Measurements from ENCODE around the gene TNFAIP8L3.

The TNFAIP8L3 gene

DNA sequence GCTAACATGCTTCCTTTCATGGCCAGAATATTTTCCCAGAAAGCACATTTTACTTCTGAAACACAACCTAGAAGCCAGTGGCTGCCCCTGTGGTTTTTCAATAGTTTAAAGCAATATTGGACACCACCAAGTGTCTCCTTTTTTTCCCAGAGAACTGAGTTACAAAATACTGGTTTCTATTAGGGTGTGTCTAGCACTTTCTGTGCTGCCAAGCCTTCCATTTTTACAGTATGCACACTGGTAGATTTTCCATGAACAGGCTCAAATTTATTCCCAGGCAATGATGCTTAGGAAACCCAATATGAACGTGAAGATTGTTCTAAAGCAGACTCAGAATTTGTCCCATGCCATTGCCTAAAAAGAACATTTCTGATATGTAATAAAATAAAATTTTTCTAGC, 7.2 kb downstream of the TNFAIP8L3 start:
- no peak for TF ChIP-seq EZH2phosphoT487 (conservative IDR thresholded peaks at IDR 0.05; ENCODE audit: low read length)
- TF ChIP-seq, protein P1, sequence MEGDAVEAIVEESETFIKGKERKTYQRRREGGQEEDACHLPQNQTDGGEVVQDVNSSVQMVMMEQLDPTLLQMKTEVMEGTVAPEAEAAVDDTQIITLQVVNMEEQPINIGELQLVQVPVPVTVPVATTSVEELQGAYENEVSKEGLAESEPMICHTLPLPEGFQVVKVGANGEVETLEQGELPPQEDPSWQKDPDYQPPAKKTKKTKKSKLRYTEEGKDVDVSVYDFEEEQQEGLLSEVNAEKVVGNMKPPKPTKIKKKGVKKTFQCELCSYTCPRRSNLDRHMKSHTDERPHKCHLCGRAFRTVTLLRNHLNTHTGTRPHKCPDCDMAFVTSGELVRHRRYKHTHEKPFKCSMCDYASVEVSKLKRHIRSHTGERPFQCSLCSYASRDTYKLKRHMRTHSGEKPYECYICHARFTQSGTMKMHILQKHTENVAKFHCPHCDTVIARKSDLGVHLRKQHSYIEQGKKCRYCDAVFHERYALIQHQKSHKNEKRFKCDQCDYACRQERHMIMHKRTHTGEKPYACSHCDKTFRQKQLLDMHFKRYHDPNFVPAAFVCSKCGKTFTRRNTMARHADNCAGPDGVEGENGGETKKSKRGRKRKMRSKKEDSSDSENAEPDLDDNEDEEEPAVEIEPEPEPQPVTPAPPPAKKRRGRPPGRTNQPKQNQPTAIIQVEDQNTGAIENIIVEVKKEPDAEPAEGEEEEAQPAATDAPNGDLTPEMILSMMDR (IDR thresholded peaks at IDR 0.05; ENCODE audit: insufficient read depth, low read length, poor library complexity, severe bottlenecking): no peak
- Histone ChIP-seq H3K27ac (ENCODE audit: low read depth, low read length) (no peak overlapping the region), H3K9ac (ENCODE audit: low read length) (no peak overlapping the region), H3K9me2 (replicated peaks; ENCODE audit: insufficient read depth, low read length) (no peaks in the 10 kb centered on the region), H3K36me3 (ENCODE audit: low read length) (no peaks in the 10 kb centered on the region), H3K4me2 (ENCODE audit: low read depth, low read length, poor library complexity, severe bottlenecking) (no peak overlapping the region), H3K4me3 (ENCODE audit: insufficient read depth, low read length, poor library complexity, severe bottlenecking) (no peak overlapping the region), H3K79me2 (ENCODE audit: insufficient read depth, low read length) (no peaks in the 10 kb centered on the region), H4K20me1 (ENCODE audit: low read depth, low read length) (no peaks in the 10 kb centered on the region), H2AFZ (ENCODE audit: low read depth, low read length, severe bottlenecking) (no peak overlapping the region), H3F3A (ENCODE audit: insufficient read depth) (no peaks in the 10 kb centered on the region), H3K27me3 (ENCODE audit: low read length) (no peaks in the 10 kb centered on the region), H3K9me3 (ENCODE audit: insufficient read depth, low read length) (no peaks in the 10 kb centered on the region)

GRCh38 chr15:51086409-51086808, 8.3 kb downstream of the TNFAIP8L3 start:
- TF ChIP-seq EZH2phosphoT487 (conservative IDR thresholded peaks at IDR 0.05; ENCODE audit: low read length): no peak
- TF ChIP-seq, protein P1 (IDR thresholded peaks at IDR 0.05; ENCODE audit: insufficient read depth, low read length, poor library complexity, severe bottlenecking): no peak
- H3F3A ChIP-seq (ENCODE audit: insufficient read depth): no peaks in the 10 kb centered on the region
- H3K9me2 ChIP-seq (replicated peaks; ENCODE audit: insufficient read depth, low read length): no peaks in the 10 kb centered on the region
- no peaks in the 10 kb centered on the region for H3K79me2 ChIP-seq (ENCODE audit: insufficient read depth, low read length)
- no peak overlapping the region for H3K4me3 ChIP-seq (ENCODE audit: insufficient read depth, low read length, poor library complexity, severe bottlenecking)
- H3K27ac ChIP-seq (ENCODE audit: low read depth, low read length): no peak overlapping the region
- no peaks in the 10 kb centered on the region for H4K20me1 ChIP-seq (ENCODE audit: low read depth, low read length)
- no peaks in the 10 kb centered on the region for H3K27me3 ChIP-seq (ENCODE audit: low read length)
- no peak overlapping the region for H2AFZ ChIP-seq (ENCODE audit: low read depth, low read length, severe bottlenecking)
- H3K4me2 ChIP-seq (ENCODE audit: low read depth, low read length, poor library complexity, severe bottlenecking): no peak overlapping the region
- no peaks in the 10 kb centered on the region for H3K9me3 ChIP-seq (ENCODE audit: insufficient read depth, low read length)
- H3K9ac ChIP-seq (ENCODE audit: low read length): no peak overlapping the region
- no peaks in the 10 kb centered on the region for H3K36me3 ChIP-seq (ENCODE audit: low read length)

- H3K27me3 ChIP-seq (ENCODE audit: low read length): no peaks in the 10 kb centered on the region
- no peak overlapping the region for H3K27ac ChIP-seq (ENCODE audit: low read depth, low read length)
- H2AFZ ChIP-seq (ENCODE audit: low read depth, low read length, severe bottlenecking): no peak overlapping the region
- no peaks in the 10 kb centered on the region for H4K20me1 ChIP-seq (ENCODE audit: low read depth, low read length)
- no peak overlapping the region for H3K4me3 ChIP-seq (ENCODE audit: insufficient read depth, low read length, poor library complexity, severe bottlenecking)
- H3K9ac ChIP-seq (ENCODE audit: low read length): no peak overlapping the region
- H3F3A ChIP-seq (ENCODE audit: insufficient read depth): no peaks in the 10 kb centered on the region
- TF ChIP-seq, protein P1 (IDR thresholded peaks at IDR 0.05; ENCODE audit: insufficient read depth, low read length, poor library complexity, severe bottlenecking): no peak
- no peak for TF ChIP-seq EZH2phosphoT487 (conservative IDR thresholded peaks at IDR 0.05; ENCODE audit: low read length)
- H3K36me3 ChIP-seq (ENCODE audit: low read length): no peaks in the 10 kb centered on the region
- no peaks in the 10 kb centered on the region for H3K9me3 ChIP-seq (ENCODE audit: insufficient read depth, low read length)
- no peaks in the 10 kb centered on the region for H3K9me2 ChIP-seq (replicated peaks; ENCODE audit: insufficient read depth, low read length)
- H3K4me2 ChIP-seq (ENCODE audit: low read depth, low read length, poor library complexity, severe bottlenecking): no peak overlapping the region
- H3K79me2 ChIP-seq (ENCODE audit: insufficient read depth, low read length): no peaks in the 10 kb centered on the region
Measured at GRCh38 chr15:51085764-51086163, 8.9 kb downstream of the TNFAIP8L3 start.

Data from SU-DHL-6 (cell line).